Measurements from ENCODE around the gene STPG2.

STPG2 gene

DNA sequence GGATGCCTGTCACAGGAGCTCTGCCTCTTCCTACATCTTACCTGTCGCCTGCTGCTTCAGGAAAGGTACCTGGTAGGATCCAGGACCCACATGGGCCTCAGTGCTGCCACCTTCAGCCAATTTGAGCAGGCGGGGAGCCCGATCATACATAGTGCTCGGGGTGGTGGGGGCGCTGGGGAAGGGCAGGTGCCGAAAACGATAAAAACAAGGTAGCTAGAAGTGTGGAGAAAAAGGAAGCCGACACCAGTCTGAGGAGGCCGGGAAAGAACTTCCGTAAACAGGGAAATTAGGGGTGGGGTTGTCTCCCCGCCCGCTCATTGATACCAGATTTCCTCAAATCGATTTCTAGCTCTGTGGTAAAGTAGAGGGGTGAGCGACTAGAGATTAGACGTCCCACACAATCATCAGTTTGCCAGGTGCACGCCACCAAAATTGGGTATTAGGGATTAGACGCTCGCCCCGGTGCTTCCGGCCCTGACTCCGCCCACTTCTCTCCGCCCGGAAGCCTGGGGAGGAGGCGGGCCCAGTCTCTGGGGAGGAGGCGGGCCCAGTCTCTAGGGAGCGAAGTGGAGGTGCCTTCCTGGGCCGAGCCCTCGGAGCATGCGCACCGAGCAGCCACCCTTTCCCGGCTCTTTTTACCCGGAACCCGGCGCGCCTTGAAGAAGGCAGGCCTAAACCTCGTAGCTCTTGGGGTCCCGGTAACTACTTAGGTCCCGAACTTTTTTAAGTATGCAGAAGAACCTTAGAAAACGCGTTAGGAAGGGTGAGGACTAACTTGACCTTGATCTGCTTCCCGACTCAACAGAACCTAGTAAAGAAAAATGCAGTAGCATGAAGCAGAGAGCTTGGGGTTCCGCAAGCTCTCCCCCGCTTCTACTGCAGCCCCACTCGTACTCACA, at the start of gene STPG2:
STPG2 (minus strand) TSS at position 476 of the 899 bp plus-strand sequence.
- FAIRE-seq = peak; percentile 88

DNA sequence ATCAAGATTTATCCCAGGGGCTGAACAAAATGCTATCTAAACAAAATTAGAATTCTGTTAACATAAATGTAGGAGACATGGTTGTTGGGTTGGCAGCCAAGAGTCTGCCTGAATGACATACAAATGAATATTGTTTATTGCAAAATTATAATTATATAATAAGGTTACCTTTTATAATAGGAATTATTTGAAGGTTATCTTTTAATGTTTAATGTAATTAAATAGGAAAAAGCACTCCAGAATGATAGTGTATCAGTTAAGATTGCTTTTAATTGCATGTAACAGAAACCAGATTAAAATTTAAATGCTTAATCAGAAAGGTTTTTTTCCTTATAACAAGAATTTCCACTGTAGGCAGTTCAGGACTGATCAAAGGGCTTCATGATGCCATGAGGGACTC, 42.0 kb upstream of the STPG2 start:
- FAIRE-seq = no peak

DNA sequence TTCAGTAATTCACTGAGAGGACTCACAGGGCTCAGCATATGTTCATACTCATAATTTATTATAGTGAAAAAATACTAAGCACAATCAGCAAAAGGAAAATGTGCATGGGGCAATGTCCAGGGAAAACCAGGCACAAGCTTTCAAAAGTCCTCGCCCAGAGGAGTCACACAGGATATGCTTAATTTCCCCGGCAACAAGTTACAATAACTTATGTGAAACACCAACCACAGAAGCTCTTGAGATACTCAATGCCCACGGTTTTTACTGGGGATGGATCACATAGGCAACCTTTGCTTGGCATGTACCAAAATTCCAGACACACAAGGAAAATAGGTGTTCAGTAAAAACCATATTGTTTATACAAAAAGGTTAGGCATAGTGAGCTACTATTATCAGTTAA, 38.5 kb upstream of the STPG2 start:
- FAIRE-seq = no peak

DNA sequence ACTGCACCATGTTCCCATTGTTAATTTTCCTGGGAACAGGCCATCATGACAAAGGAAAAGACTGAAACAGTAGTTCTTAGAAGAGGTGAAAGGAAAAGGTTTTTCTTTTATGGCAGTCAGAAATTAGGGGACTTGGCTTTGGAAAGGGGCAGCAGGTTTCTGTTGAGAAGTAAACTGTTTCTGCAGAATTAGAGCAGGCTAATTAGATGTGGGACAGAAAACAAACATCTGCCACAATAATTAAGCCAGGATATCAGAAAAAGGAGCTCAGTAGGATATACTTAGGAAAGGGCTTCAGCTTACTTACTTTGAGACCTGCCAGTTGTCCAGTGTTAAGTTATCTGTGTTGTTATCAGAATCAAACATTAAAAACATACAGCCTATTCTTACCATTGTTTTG, 36.7 kb upstream of the STPG2 start:
- FAIRE-seq = no peak

DNA sequence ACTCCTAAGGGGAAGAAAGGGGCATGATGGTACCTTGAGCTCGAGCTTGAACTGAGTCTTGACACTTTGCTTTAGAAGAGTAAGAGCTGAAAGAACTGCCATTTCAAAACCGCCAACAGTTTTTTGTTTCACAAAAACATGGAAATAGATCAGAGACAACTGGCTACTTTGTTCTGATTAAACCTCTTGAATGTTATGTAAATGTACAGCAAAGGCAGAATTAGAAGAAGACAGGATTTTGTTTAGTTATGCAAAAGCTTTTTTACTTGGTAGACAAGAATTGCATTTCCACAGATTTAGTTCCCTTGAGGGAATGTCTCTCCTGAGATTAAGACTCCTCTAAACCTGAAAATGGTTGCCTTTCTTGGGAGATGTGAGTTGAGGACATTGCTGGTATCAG, 33.3 kb upstream of the STPG2 start:
- FAIRE-seq = no peak

DNA sequence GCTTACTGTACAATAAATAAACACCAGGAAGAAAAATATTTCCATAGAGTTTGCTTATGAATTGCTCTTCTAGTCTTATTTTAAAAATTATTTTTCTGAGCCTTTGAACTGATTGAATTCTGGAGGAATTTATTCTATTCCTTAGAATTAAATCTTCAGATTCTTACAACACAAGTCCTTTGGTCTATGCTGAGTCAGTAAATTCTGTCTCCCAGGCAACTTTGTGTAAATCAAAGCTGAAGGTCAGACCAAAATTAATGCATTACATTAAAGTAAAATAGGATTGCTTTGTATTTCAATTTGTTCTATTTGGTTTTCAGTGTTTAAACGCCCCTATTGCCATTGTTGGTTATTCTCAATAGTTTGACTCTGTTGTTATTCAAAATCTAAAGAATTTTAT, 26.8 kb upstream of the STPG2 start:
- no peak for FAIRE-seq

DNA sequence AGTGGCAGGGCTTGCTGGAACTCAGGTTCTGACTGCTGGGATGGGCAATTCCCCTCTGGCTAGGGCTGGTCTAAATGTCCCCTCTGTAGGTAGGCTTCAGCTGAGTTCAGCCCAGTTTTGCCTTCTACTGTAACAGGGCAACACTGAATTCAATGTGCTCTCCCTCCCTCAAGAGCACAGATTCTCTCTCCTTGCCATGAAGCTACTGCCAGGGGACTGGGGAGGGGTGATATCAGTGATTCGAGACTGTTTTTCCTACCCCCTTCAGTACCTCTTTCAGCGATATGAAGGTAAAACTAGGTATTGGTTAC, 23.4 kb upstream of the STPG2 start:
- FAIRE-seq = no peak

DNA sequence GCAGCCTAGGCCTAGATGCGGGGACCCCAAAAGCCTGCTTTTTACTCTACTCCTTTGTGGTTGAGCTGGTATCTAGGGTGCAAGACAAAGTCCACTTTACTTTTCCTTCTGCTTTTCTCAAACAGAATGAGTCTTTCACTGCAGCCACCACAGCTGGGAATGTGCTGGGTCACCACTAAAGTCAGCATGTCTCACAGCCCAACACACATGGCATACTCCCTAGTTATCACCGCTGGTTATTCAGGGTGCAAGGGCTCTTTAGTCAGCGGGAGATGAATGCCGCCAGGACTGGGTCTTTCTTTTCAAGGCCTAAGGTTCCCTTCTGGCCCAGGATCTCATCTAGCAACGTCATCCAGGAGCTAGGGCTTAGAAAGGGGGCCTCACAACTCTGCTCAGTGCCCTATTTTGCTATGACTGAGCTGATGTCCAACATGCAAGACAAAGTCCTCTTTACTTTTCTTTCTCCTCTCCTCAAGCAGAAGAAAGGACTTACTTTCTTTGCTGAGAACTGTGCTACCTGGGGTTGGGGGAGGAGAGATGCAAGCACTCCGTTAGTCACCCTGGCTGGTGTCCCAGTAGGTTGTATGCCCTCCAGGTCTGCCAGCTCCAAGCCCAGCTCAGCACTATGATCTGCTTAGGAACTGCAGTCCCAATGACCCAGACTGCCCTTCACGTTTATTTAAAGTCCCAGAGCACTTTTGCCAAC, 22.9 kb upstream of the STPG2 start:
- no peak for FAIRE-seq

DNA sequence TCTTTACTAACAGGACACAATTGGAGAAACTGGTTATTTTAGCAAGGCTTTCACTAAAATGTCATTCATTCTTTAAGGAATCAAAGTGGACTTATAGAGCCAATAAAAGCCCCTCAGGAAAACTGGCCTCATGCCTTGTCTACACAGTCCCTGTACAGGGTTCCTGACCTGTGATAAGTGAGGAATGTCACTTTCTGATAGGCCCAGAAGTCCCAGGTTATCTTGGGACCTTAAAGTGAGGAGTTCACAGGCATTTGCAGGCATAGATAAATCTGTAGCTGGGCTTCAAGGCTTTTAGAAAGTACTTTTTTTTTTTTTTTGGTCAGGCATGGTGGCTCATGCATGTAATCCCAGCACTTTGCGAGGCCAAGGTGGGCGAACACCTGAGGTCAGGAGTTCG, 19.4 kb upstream of the STPG2 start:
- no peak for FAIRE-seq

DNA sequence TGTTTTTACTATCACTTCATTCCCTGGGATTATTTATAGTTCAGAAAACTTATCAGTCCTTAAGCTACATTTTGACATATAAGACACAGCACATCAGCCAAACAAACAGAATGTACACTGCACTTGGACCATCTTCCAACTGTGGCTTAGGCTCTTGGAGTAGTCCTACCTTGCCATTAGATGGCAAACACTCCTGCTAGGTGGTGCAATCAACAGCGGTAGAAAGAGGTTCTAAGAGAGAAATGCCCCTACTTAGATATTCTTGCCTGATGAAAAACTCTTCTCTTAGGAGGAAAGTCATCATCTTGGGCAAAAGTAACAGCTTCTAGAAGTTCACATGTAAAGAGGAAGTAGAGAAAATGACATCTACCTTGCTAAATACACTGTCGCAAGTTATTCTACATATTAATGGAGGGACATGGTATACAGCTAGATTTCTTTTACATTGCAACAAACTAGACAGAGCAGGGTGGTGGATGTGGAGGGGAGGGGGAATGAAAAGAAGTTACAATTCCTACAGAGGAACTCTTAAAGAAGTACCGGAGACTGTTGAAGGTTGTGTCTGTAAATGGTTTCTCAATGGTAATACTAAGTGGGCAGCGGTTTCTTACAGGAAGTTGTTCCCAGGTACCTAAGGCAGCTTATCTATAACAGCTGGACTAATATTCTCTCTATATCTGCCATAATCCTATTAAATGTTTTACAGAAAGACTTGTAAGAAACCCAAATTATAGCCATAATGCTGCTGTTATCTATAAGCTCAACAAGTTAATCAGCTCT, 8.1 kb upstream of the STPG2 start:
- FAIRE-seq = no peak

DNA sequence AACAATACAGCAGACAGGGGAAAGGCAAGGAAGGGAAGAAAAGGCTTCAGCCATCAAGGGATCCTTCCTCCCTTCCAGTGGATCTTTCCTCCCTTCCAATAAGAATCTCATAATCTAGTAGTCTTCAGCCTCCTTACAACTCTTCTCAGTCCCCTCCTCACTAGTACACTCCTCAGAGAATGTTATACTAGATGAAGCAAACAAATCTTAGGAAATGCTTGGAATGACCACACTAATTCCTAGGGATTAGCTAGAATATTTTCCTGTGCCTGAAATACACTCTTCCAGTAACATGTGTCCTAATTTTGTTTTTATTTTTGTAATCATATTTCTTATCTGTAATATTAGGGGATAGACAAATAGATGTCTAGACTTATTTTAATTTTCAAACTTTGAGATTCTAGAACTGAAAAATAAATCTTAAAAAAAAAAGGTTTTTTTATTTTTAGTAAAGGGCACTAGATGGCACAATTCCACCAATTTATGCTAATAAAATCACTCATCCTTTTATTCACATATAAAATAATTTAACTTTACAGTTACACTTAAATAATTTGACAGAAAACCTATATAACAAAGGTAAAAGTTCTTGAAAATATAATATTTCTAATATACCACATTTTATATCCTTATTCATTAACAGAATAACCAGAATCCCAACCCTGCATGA, 7.0 kb upstream of the STPG2 start:
- FAIRE-seq = peak; percentile 94

DNA sequence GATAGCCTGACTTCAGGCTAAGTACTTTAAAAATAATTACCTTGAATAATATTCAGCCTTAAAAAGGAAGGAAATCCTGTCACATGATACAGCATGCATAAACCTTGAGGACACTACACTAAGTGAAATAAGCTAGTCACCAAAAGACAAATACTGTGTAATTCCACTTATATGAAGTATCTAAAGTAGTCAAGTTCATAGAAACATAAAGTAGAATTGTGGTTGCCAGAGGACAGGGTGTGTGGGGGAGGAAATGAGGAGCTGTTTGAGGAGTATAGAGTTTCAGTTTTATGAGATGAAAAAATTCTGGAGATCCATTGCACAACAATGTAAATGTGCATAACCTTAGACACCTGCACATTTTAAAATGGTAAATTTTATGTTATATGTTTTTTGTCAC, 5.6 kb upstream of the STPG2 start:
- no peak for FAIRE-seq

DNA sequence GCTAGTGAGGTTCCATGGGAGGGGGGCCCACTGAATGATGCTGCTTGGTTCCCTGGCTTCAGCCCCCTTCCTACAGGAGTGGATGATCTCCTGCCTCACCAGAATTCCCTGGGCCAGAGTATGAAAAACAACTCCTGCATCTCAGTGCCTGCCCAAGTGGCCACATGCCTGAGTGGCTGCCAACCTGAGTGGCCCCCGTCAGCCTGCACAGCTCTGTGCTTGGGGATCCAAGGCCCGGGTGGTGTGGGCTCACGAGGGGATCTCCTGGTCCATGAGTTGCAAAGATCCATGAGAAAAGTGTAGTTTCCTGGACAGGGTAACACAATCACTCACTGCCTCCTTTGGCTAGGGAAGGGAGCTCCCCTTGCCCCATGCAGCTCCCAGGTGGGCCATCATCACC, 17.1 kb downstream of the STPG2 start:
- no peak for FAIRE-seq

DNA sequence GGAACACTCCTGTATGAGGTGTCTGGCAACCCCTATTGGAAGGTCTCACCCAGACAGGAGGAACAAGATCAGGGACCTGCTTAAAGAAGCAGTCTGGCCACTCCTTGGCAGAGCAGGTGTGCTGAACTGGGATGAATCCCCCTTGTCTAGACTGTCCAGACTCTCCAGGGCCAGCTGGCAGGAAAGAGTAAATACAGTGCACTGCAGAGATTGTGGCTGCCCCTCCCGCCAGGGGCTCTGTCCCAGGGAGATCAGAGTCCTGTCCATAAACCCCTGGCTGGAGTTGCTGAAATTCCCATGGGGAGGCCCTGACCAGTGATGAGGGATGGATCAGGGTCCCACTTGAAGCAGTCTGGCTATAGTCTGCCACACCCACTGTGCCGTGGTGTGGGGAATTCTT, 17.7 kb downstream of the STPG2 start:
- no peak for FAIRE-seq

DNA sequence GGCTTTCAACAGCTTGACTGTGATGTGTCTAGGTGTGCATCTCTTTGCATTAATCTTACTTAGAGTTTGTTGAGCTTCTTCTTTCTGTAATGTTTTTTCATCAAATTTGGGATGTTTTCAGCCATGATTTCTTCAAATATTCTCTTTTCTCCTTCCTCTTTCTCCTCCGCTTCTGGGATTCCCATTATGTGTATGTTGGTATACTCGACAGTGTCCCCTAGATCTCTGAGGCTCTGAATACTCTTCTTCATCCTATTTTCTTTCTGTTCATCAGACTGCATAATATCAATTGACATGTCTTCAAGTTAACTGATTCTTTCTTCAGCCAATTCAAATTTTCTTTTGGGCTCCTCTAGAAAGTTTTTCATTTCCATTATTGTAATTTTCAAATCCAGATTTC, 25.9 kb downstream of the STPG2 start:
- no peak for FAIRE-seq

DNA sequence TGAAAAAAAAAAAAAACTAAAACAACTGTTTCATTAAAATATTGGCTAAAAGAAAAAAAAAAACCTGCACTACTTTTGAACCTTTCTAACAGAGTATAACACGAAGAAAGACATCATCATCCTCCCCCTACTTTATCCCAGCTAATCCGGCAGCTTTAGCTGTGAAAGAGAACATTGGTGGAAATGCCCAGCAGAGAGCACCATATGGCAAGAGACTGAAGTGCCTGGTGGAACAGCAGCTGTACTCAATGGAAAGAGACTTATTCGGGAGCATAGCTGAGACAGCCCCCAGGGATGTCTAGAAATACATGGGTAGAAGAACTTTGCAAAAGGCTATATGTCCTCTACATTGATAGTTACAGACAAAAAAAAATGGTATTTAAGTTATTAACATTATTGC, 30.3 kb downstream of the STPG2 start:
- FAIRE-seq = no peak

DNA sequence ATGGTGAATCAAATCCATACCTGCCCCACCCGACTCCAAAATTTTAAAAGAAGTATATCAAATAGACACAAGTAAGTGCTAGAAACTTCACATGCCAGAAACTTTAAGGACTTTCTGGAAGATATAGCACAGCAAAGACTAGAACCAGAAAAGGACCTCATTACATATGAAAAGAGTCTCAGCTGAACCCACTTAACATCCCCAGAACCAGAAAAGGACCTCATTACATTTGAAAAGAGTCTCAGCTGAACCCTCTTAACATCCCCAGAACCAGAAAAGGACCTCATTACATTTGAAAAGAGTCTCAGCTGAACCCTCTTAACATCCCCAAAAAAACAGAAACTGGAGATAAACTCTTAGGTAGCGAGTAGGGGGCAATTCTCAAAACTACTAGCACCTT, 32.3 kb downstream of the STPG2 start:
- no peak for FAIRE-seq

DNA sequence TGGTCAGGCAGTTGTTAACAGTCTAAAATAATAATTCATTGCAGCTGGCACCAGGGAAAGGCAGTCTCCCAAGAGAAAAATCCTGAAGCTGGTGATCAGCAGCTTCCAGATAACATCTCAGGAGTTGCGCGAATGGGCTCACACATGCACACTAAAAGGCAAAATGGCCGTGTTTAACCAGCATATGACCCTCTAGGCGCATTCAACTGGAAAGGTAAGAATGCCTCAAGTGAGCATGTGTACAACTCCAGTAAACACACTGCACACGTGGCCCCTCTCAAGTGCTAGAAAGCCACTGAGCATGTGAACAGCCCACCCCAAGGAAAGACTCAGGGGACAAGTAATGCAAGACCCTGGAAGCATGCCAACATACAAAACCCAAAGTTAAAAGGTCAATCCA, 33.1 kb downstream of the STPG2 start:
- FAIRE-seq = no peak

DNA sequence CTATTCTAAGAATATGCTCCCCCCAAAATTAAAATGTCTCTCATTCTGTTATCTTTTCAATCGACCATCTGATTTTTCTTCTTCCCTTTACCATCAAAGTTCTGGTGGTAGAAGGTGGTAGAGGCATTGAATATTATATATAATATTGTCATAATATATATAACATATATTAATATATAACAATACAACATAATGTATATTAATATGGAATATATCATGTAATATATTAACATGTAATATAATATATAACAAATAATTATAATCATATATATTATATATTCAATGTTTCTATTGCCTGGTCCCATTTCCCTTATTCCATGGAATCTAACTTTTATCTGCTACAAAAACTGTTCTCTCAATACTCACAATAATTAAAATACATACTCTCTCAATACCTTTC, 40.6 kb downstream of the STPG2 start:
- peak; percentile 58 for FAIRE-seq

DNA sequence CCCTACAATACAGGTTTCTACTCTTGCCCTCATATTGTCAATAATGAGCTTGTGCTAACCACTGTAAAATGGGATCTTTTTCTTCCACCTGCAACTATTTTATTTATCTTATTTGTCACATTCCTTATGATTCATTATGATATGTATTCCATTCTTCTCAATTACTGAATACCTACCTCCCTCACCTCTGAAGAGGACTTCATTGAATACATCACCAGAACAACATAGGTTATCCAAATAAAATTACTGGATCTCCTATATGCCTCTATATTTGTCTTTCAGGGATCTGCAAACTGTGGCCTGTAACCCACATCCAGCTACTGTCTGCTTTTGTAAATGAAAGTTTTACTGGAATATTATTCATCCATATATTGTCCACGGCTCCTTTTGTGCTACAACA, 41.3 kb downstream of the STPG2 start:
- no peak for FAIRE-seq

DNA sequence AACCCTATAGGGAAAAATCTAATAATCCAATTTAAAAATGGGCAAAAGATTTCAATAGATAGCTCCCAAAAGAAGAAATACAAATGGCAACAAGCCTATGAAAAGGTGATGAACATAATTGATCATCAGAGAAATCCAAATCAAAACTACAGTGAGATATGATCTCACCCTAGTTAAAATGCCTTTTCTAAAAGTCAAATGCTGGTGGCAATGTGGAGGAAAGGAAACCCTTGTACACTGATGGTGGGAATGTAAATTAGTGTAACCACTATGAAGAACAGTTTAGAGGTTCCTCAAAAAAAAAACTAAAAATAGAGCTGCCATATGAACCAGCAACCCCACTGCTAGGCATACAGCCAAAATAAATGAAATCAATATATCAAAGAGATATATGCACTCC, 44.5 kb downstream of the STPG2 start:
- no peak for FAIRE-seq

DNA sequence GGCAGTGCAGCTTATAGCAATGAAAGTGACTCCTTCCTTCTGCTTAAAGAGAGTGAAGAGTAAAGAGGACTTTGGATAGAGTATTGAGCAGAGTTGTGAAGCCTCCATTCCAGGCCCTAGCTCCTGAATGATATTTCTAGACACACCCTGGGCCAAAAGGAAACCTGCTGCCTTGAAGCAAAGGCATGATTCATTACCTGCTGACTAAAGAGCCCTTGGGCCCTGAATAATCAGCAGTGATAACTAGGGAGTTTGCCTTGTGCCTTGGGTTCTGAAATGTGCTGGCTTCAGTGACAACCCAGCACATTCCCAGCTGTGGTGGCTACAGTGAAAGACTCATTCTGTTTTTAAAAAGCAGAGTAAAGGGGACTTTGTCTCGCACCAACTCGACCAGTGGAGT, 49.2 kb downstream of the STPG2 start:
- FAIRE-seq = no peak

DNA sequence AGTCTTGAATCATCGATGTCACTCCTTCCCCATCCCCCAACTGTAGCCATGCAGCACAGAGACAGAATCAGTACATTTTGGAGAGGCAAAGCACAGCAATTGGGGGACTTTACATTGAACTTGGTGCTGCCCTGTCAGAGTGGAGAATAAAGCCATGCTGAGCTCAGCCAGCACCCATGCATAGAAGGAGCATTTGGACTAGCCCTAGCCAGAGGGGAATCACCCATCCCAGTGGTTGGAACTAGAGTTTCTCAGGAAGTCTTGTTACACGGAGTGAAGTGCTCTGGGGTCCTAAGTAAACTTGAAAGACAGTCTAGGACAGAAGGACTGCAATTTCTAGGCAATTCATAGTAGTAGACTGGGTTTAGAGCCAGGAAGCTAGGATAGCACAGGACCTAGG, 49.6 kb downstream of the STPG2 start:
- FAIRE-seq = no peak

Data from endometrium (tissue), 2 donors.